ENCODE data around the gene CMTM2. TPM values are rescaled to one million over a fixed set of nuclear protein-coding genes. Genes with fewer than 3 reads are reported as not detected.
A peak's percentile ranks its signal among the peaks of the same experiment; 100 is the strongest.

Gene CMTM2
- total and polyA plus RNA-seq, 9 of the 15 experiments (the other 6 are each of a cell fraction or from before 2014, with no cell fraction given), result not detected

DNA sequence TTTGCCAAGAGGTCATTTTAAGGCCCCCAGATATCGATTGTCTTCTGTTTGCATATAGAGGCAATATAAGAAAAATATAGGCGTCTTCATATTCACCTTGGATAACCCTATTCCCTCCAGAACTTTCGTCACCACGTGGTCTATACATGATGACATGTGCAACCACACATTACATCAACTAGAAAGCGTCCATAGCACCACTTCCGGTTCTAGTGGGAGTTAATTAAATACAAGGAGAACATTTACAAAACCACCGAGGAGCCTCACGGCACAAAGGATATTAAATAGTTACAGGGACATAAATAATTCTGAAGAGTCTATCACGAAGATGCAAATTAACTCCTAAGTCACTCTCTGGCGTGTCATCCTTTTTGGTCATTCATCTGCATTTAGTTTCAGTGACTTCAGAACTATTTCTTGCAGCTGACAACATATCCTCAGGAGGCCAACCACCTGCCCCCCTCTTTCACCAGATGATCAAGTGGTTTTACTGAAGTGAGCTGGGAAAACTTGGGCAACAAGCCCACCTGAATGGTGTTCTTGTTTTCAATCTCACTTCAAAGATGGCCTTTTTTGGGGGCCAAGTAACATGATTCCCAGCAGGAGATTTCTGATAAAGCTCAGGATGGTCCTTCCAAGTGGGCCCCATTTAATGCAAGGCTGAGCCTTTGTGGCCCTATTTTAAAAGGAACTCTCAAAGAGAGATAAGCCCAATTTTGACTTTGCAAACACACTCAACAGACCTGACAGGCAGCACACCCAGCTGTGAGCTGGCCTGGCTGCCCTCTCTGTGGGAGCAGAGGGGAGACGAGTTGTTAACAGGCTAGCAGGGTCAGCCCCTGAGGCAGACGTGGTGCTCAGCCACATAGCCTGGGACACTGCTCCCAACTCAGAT is 40.5 kb downstream of the CMTM2 start (continued):
- TF ChIP-seq, protein P1, sequence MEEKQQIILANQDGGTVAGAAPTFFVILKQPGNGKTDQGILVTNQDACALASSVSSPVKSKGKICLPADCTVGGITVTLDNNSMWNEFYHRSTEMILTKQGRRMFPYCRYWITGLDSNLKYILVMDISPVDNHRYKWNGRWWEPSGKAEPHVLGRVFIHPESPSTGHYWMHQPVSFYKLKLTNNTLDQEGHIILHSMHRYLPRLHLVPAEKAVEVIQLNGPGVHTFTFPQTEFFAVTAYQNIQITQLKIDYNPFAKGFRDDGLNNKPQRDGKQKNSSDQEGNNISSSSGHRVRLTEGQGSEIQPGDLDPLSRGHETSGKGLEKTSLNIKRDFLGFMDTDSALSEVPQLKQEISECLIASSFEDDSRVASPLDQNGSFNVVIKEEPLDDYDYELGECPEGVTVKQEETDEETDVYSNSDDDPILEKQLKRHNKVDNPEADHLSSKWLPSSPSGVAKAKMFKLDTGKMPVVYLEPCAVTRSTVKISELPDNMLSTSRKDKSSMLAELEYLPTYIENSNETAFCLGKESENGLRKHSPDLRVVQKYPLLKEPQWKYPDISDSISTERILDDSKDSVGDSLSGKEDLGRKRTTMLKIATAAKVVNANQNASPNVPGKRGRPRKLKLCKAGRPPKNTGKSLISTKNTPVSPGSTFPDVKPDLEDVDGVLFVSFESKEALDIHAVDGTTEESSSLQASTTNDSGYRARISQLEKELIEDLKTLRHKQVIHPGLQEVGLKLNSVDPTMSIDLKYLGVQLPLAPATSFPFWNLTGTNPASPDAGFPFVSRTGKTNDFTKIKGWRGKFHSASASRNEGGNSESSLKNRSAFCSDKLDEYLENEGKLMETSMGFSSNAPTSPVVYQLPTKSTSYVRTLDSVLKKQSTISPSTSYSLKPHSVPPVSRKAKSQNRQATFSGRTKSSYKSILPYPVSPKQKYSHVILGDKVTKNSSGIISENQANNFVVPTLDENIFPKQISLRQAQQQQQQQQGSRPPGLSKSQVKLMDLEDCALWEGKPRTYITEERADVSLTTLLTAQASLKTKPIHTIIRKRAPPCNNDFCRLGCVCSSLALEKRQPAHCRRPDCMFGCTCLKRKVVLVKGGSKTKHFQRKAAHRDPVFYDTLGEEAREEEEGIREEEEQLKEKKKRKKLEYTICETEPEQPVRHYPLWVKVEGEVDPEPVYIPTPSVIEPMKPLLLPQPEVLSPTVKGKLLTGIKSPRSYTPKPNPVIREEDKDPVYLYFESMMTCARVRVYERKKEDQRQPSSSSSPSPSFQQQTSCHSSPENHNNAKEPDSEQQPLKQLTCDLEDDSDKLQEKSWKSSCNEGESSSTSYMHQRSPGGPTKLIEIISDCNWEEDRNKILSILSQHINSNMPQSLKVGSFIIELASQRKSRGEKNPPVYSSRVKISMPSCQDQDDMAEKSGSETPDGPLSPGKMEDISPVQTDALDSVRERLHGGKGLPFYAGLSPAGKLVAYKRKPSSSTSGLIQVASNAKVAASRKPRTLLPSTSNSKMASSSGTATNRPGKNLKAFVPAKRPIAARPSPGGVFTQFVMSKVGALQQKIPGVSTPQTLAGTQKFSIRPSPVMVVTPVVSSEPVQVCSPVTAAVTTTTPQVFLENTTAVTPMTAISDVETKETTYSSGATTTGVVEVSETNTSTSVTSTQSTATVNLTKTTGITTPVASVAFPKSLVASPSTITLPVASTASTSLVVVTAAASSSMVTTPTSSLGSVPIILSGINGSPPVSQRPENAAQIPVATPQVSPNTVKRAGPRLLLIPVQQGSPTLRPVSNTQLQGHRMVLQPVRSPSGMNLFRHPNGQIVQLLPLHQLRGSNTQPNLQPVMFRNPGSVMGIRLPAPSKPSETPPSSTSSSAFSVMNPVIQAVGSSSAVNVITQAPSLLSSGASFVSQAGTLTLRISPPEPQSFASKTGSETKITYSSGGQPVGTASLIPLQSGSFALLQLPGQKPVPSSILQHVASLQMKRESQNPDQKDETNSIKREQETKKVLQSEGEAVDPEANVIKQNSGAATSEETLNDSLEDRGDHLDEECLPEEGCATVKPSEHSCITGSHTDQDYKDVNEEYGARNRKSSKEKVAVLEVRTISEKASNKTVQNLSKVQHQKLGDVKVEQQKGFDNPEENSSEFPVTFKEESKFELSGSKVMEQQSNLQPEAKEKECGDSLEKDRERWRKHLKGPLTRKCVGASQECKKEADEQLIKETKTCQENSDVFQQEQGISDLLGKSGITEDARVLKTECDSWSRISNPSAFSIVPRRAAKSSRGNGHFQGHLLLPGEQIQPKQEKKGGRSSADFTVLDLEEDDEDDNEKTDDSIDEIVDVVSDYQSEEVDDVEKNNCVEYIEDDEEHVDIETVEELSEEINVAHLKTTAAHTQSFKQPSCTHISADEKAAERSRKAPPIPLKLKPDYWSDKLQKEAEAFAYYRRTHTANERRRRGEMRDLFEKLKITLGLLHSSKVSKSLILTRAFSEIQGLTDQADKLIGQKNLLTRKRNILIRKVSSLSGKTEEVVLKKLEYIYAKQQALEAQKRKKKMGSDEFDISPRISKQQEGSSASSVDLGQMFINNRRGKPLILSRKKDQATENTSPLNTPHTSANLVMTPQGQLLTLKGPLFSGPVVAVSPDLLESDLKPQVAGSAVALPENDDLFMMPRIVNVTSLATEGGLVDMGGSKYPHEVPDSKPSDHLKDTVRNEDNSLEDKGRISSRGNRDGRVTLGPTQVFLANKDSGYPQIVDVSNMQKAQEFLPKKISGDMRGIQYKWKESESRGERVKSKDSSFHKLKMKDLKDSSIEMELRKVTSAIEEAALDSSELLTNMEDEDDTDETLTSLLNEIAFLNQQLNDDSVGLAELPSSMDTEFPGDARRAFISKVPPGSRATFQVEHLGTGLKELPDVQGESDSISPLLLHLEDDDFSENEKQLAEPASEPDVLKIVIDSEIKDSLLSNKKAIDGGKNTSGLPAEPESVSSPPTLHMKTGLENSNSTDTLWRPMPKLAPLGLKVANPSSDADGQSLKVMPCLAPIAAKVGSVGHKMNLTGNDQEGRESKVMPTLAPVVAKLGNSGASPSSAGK (IDR thresholded peaks at IDR 0.05), result peak; percentile 94
- TF ChIP-seq ZNF589 (CRISPR knock-in tag; IDR thresholded peaks at IDR 0.05; ENCODE audit: low read depth), result no peak
- TF ChIP-seq SMAD4 (CRISPR knock-in tag; conservative IDR thresholded peaks at IDR 0.05), result 0 out of 2 replicates have a peak, but pooled peaks have one; percentile 5
- no peak for TF ChIP-seq FOXM1 (IDR thresholded peaks at IDR 0.05; ENCODE audit: low read depth)
- no peak for TF ChIP-seq FOXM1 (CRISPR knock-in tag; IDR thresholded peaks at IDR 0.05; ENCODE audit: low read depth)
- no peak for TF ChIP-seq TAF1 (IDR thresholded peaks at IDR 0.05; ENCODE audit: control insufficient read depth, extremely low read depth, insufficient read depth, low read length, severe bottlenecking)
- no peak for TF ChIP-seq CCNT2 (IDR thresholded peaks at IDR 0.05; ENCODE audit: borderline replicate concordance, extremely low read depth, insufficient read length, low read depth, low read length)
- TF ChIP-seq ZNF445 (CRISPR knock-in tag; IDR thresholded peaks at IDR 0.05; ENCODE audit: low read depth), result no peak
- no peak for TF ChIP-seq BRF1 (IDR thresholded peaks at IDR 0.05; ENCODE audit: borderline replicate concordance, extremely low read depth, insufficient read length)
- no peak for TF ChIP-seq PYGO2 (tag; IDR thresholded peaks at IDR 0.05)

All from K562 (cell line).